GM23338 (cell line): ENCODE data around the gene OMA1.

Experiments
- CREB1 ChIP-seq: fragments of 250-450 bp; sonication (Bioruptor Pico); IDR thresholded peaks from 2 replicates; pipeline ENCODE4 v1.5.0; 2020; ENCODE audit warnings: low read depth, mild to moderate bottlenecking, moderate library complexity
- CTCF ChIP-seq, 2 experiments: fragments of 200-600 bp in 1 of 2; sonication (generic) in 1 of 2; conservative IDR thresholded peaks; 2 replicates each; pipeline versions ENCODE4 v1.5.1 to v1.6.1; 2016 to 2017; ENCODE audit warnings: antibody characterized with exemption in 2 of 2, low read depth in 2 of 2, mild to moderate bottlenecking in 2 of 2, moderate library complexity in 1 of 2
- ETS1 ChIP-seq: IDR thresholded peaks from 2 replicates; pipeline ENCODE4 v1.6.1; 2016; ENCODE audit warnings: antibody characterized with exemption
- JUNB ChIP-seq: IDR thresholded peaks from one replicate; pipeline ENCODE4 v1.6.1; 2016; ENCODE audit warnings: antibody characterized with exemption; ENCODE audit not compliant: unreplicated experiment
- NANOG ChIP-seq: IDR thresholded peaks from 2 replicates; pipeline ENCODE4 v1.6.1; 2016; ENCODE audit warnings: antibody characterized with exemption, borderline replicate concordance
- POLR2AphosphoS5 ChIP-seq: IDR thresholded peaks from 2 replicates; pipeline ENCODE4 v1.6.1; 2016; ENCODE audit warnings: antibody characterized with exemption, low read depth
- REST ChIP-seq: IDR thresholded peaks from one replicate; pipeline ENCODE4 v1.6.1; 2018; ENCODE audit warnings: antibody characterized with exemption; ENCODE audit not compliant: unreplicated experiment

- TF ChIP-seq CTCF (conservative IDR thresholded peaks at IDR 0.05; ENCODE audit: low read depth in 2 of 2) (peak; percentile 88 to 89), CREB1 (CRISPR knock-in tag) (peak; percentile 59), ETS1 (peak; percentile 39; the same call in 1 of the 2 replicates), NANOG (no peak), REST (no peak), POLR2AphosphoS5 (peak; percentile 82), JUNB (no peak)
Observed at GRCh38 chr1:58546520-58547308, at the start of gene OMA1.
